T-helper 2 cell treated with Interferon-gamma antibody and Interleukin-4, amounts not matched to agents 5 μg/mL and 100 μg/mL, for 36 hours (primary cell): ENCODE data around the gene MLST8.

Experiments used
- DNase-seq: peaks from one replicate; pipeline ENCODE4 v3.0.0; 2021; ENCODE audit warnings: low spot score
- H3K27ac Mint-ChIP-seq: one replicate; pipeline ENCODE4 v1.8.0; 2021; ENCODE audit warnings: mild to moderate bottlenecking, mixed read lengths
- H3K27me3 Mint-ChIP-seq: one replicate; pipeline ENCODE4 v1.8.0; 2021; ENCODE audit warnings: low read depth, mixed read lengths
- H3K36me3 Mint-ChIP-seq: one replicate; pipeline ENCODE4 v1.8.0; 2021; ENCODE audit warnings: low read depth, mixed read lengths
- H3K4me1 Mint-ChIP-seq: one replicate; pipeline ENCODE4 v1.8.0; 2021; ENCODE audit warnings: low read depth, mixed read lengths
- H3K4me3 Mint-ChIP-seq: one replicate; pipeline ENCODE4 v1.8.0; 2022; ENCODE audit warnings: mild to moderate bottlenecking, moderate library complexity, mixed read lengths
- H3K9me3 Mint-ChIP-seq: one replicate; pipeline ENCODE4 v1.8.0; 2021; ENCODE audit warnings: mixed read lengths

MLST8 gene

GRCh38 chr16:2178321-2179106 lies 26.7 kb upstream of the MLST8 start:
- Mint-ChIP-seq H3K27ac (no peak overlapping the region), H3K27me3 (no peaks in the 10 kb centered on the region), H3K4me1 (no peaks in the 10 kb centered on the region), H3K4me3 (no peak overlapping the region), H3K36me3 (peaks cover 14% of the 10 kb centered on the region), H3K9me3 (no peaks in the 10 kb centered on the region)
- peak; percentile 19 for DNase-seq

DNA sequence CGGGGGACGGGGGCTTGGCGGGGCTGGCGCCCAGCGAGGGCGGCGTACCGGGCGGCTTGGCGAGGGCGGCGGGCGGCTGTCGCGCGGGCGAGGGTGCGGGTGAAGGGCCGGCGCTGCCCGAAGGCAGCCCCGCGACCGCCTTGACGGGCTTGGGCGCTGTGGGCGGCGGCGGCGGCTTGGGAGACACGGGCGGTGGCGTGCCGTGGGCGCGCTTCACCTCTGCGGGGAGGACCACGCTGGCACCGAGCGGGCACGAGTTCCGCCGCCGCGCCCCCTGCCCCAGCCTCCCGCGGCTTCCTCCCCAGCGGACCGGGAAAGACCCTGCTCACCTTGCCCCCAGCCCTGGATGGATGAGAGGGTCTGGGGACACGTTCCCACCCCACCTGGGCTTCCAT lies 26.1 kb upstream of the MLST8 start:
- Mint-ChIP-seq H3K4me1 (no peaks in the 10 kb centered on the region), H3K36me3 (peaks cover 10% of the 10 kb centered on the region), H3K4me3 (no peak overlapping the region), H3K9me3 (no peaks in the 10 kb centered on the region), H3K27ac (no peak overlapping the region), H3K27me3 (no peaks in the 10 kb centered on the region)
- DNase-seq, result no peak

DNA sequence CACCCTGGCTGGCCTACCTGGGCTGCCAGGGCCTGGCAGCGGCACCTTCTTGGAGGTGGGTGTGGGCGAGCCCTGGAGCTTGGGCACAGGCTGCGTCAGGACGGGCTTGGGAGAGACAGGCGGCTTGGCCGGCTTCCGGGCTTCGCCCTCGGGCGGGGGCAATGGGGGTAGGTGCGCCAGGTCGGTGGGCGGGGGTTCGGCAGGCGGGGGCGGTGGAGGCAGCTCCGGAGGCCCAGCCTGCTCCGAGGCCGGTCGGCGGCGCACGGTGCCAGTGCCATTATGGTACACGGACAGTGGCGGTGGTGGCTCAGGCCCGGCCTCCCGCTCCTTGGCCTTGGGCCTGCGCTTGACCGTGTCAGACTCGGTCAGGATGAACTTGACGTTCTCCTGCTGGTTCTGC lies 25.7 kb upstream of the MLST8 start:
- no peak overlapping the region for H3K4me3 Mint-ChIP-seq
- H3K27ac Mint-ChIP-seq, result no peak overlapping the region
- no peak for DNase-seq
- H3K9me3 Mint-ChIP-seq, result no peaks in the 10 kb centered on the region
- H3K36me3 Mint-ChIP-seq, result peaks cover 9% of the 10 kb centered on the region
- H3K27me3 Mint-ChIP-seq, result no peaks in the 10 kb centered on the region
- no peaks in the 10 kb centered on the region for H3K4me1 Mint-ChIP-seq

- Mint-ChIP-seq H3K27ac (no peak overlapping the region), H3K27me3 (no peaks in the 10 kb centered on the region), H3K4me3 (no peak overlapping the region), H3K4me1 (no peaks in the 10 kb centered on the region), H3K36me3 (peaks cover 7% of the 10 kb centered on the region), H3K9me3 (no peaks in the 10 kb centered on the region)
- no peak for DNase-seq
Observed at GRCh38 chr16:2180461-2180860, 24.8 kb upstream of the MLST8 start.

- Mint-ChIP-seq H3K27me3 (no peaks in the 10 kb centered on the region), H3K27ac (no peak overlapping the region), H3K36me3 (peaks cover 3% of the 10 kb centered on the region), H3K4me1 (no peaks in the 10 kb centered on the region), H3K4me3 (no peak overlapping the region), H3K9me3 (no peaks in the 10 kb centered on the region)
- DNase-seq, result no peak
Observed at GRCh38 chr16:2180962-2181923, 24.0 kb upstream of the MLST8 start.

DNA sequence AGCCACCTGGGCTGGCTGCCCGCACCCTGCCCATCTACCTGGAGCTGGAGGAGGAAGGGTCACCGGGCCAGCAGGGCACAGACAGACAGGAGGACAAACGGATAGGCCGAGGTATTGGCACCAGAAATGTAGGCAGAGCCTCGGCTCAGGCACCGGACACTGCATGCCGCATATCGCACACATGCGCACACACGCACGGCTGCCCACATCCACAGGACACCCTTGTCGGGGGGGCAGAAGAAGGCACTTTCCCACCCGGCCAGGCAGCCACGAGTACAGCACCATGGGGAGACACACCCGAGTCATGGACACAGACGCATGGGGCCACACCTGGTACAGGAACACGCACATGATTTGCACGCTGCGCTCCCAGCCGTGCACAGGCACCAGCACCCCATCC lies 23.3 kb upstream of the MLST8 start:
- H3K27ac Mint-ChIP-seq, result peak overlapping the region; percentile 26
- peaks cover under 1% of the 10 kb centered on the region for H3K36me3 Mint-ChIP-seq
- no peaks in the 10 kb centered on the region for H3K27me3 Mint-ChIP-seq
- DNase-seq, result no peak
- H3K9me3 Mint-ChIP-seq, result no peaks in the 10 kb centered on the region
- no peak overlapping the region for H3K4me3 Mint-ChIP-seq
- H3K4me1 Mint-ChIP-seq, result no peaks in the 10 kb centered on the region

- Mint-ChIP-seq H3K27ac (no peak overlapping the region), H3K4me3 (no peak overlapping the region), H3K9me3 (no peaks in the 10 kb centered on the region), H3K27me3 (no peaks in the 10 kb centered on the region), H3K36me3 (no peaks in the 10 kb centered on the region), H3K4me1 (no peaks in the 10 kb centered on the region)
- DNase-seq, result no peak
Observed at GRCh38 chr16:2183671-2184070, 21.6 kb upstream of the MLST8 start.

DNA sequence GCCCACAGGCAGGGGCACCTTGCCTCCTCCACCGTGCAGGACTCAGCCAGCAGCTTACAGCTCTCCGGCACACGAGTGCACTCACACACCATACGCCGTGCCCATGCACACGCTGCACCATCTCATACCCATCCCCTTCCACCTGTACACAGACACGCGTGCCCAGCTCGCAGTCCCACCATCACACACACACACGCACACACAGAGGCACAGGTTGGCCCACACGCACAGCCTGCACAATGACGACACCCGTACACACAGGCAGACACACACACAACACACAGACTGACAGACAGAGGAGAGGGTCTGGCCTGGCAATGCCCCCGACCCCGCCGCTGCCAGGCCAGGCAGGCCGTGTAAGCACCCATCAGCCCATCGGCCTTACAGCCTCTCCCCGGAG lies 20.9 kb upstream of the MLST8 start:
- no peak for DNase-seq
- Mint-ChIP-seq H3K36me3 (no peaks in the 10 kb centered on the region), H3K4me3 (no peak overlapping the region), H3K27ac (no peak overlapping the region), H3K27me3 (no peaks in the 10 kb centered on the region), H3K9me3 (no peaks in the 10 kb centered on the region), H3K4me1 (no peaks in the 10 kb centered on the region)

GRCh38 chr16:2184962-2185361 lies 20.3 kb upstream of the MLST8 start:
- DNase-seq, result no peak
- Mint-ChIP-seq H3K27ac (no peak overlapping the region), H3K4me1 (no peaks in the 10 kb centered on the region), H3K9me3 (no peaks in the 10 kb centered on the region), H3K4me3 (no peak overlapping the region), H3K27me3 (no peaks in the 10 kb centered on the region), H3K36me3 (no peaks in the 10 kb centered on the region)

DNA sequence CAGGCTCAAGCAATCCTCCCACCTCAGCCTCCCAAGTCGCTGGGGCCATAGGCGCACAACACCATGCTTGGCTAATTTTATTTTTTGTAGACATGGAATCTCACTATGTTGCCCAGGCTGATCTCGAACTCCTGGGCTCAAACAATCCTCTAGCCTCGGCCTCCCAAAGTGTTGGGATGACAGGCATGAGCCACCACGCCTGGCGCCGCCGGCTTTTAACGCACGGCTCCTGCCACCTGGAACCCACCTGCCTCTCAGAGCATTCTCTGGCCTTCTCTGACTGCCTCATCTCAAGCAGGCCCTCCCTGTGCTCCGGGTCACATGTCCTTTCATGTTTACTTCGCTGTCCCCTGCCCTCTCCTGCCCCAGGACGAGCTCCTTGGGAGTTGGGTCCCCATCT lies 19.2 kb upstream of the MLST8 start:
- H3K4me1 Mint-ChIP-seq, result no peaks in the 10 kb centered on the region
- H3K27me3 Mint-ChIP-seq, result no peaks in the 10 kb centered on the region
- no peaks in the 10 kb centered on the region for H3K36me3 Mint-ChIP-seq
- no peaks in the 10 kb centered on the region for H3K9me3 Mint-ChIP-seq
- H3K27ac Mint-ChIP-seq, result no peak overlapping the region
- DNase-seq, result no peak
- no peak overlapping the region for H3K4me3 Mint-ChIP-seq

- Mint-ChIP-seq H3K9me3 (no peaks in the 10 kb centered on the region), H3K4me3 (no peak overlapping the region), H3K27me3 (no peaks in the 10 kb centered on the region), H3K36me3 (no peaks in the 10 kb centered on the region), H3K4me1 (no peaks in the 10 kb centered on the region), H3K27ac (no peak overlapping the region)
- no peak for DNase-seq
Observed at GRCh38 chr16:2186505-2186904, 18.7 kb upstream of the MLST8 start.

GRCh38 chr16:2187212-2187611 lies 18.0 kb upstream of the MLST8 start:
- Mint-ChIP-seq H3K27me3 (no peaks in the 10 kb centered on the region), H3K27ac (no peak overlapping the region), H3K9me3 (no peaks in the 10 kb centered on the region), H3K36me3 (no peaks in the 10 kb centered on the region), H3K4me3 (no peak overlapping the region), H3K4me1 (no peaks in the 10 kb centered on the region)
- DNase-seq, result no peak

GRCh38 chr16:2188395-2188794 lies 16.9 kb upstream of the MLST8 start:
- Mint-ChIP-seq H3K36me3 (no peaks in the 10 kb centered on the region), H3K27ac (no peak overlapping the region), H3K4me1 (no peaks in the 10 kb centered on the region), H3K4me3 (no peak overlapping the region), H3K9me3 (no peaks in the 10 kb centered on the region), H3K27me3 (no peaks in the 10 kb centered on the region)
- no peak for DNase-seq

- Mint-ChIP-seq H3K9me3 (no peaks in the 10 kb centered on the region), H3K27me3 (peaks cover 4% of the 10 kb centered on the region), H3K36me3 (no peaks in the 10 kb centered on the region), H3K4me1 (no peaks in the 10 kb centered on the region), H3K27ac (no peak overlapping the region), H3K4me3 (no peak overlapping the region)
- no peak for DNase-seq
Observed at GRCh38 chr16:2189252-2189893, 15.9 kb upstream of the MLST8 start.
